ENCODE measurements around the gene PRKAR1B. TPM values are rescaled to one million over a fixed set of nuclear protein-coding genes. Genes with fewer than 3 reads are reported as not detected.

Gene PRKAR1B
- total and polyA plus RNA-seq, 7 donors, result 1.4 to 4.6 (median 1.9) TPM

DNA sequence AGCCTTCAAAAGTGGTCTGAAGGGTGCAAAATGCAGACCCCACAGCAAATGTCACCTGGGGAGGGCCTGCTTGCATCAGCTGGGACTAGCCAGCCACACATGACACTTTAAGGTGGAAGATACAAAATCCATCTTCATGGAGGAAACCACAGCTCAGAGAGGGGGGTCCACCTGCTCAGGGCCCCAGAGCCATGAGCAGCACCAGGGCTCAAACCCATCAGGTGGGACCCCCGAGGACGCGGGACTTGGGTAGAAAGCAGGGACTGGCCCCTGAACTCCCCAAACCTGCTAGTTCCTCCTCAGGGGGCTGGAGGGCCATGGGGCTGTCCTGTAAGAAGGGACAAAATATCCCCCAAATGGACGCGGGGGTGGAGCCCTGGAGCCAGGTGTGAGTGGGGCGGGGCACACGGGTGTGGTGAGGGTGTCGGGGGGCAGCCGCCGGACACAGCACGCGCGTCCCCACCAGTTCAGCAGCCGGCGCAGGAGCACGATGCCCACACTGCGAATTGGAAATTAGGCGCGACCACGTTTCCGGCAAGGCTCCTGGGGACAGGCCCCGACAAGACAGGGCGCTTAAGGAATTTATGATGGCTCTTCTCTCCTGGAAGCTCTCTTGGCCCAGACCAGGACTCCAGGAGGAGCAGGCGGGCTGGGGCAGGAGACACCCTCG is 215.5 kb downstream of the PRKAR1B start:
- Histone ChIP-seq H3K9me3 (no peaks in the 10 kb centered on the region), H3K27me3 (ENCODE audit: insufficient read depth in 3 of 3, low read length in 2 of 3) (no peaks in the 10 kb centered on the region), H3K27ac (no peak overlapping the region), H3K4me3 (no peak overlapping the region), H3K4me1 (peaks cover 31% of the 10 kb centered on the region), H3K36me3 (ENCODE audit: insufficient read depth in 1 of 2, low read depth in 1 of 2) (peaks cover 0 to 41% of the 10 kb centered on the region in 2 donors)
- ATAC-seq, result no peak
- intact Hi-C loops (cut with DNase I), result no loop called here
- TF ChIP-seq, protein P1, sequence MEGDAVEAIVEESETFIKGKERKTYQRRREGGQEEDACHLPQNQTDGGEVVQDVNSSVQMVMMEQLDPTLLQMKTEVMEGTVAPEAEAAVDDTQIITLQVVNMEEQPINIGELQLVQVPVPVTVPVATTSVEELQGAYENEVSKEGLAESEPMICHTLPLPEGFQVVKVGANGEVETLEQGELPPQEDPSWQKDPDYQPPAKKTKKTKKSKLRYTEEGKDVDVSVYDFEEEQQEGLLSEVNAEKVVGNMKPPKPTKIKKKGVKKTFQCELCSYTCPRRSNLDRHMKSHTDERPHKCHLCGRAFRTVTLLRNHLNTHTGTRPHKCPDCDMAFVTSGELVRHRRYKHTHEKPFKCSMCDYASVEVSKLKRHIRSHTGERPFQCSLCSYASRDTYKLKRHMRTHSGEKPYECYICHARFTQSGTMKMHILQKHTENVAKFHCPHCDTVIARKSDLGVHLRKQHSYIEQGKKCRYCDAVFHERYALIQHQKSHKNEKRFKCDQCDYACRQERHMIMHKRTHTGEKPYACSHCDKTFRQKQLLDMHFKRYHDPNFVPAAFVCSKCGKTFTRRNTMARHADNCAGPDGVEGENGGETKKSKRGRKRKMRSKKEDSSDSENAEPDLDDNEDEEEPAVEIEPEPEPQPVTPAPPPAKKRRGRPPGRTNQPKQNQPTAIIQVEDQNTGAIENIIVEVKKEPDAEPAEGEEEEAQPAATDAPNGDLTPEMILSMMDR (IDR thresholded peaks at IDR 0.05), result no peak
- peak; percentile 2 to 32 for DNase-seq
- 88 to 91% (median 88%) methylated on average over 25 of the region's 25 CpGs for WGBS, 3 donors

DNA sequence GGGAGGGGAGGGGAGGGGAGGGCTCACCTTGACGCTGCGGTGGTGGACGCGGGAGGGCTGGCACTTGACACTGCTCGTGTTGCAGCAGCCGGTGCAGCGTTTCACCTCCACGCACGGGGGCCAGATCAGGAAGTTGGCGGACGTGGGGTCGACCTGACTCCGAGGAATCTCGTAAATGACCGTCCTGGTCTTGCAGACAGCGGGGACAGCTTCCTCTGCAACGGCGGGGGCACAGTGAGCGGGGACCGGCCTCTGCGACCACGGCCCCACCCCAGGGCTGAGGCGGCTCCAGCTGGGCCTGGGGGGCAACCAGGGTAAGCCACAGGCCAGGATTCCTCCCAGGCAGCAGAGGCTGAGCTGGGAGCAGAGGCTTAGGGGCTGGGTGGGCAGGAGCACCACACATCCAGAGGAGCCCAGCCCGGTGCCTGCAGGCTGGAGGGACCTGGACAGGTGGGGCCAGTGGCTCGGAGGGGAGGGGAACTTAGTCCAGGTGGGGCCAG is 216.2 kb downstream of the PRKAR1B start:
- Histone ChIP-seq H3K4me1 (peaks cover 25% of the 10 kb centered on the region), H3K4me3 (no peak overlapping the region), H3K9me3 (no peaks in the 10 kb centered on the region), H3K27ac (no peak overlapping the region), H3K36me3 (ENCODE audit: insufficient read depth in 1 of 2, low read depth in 1 of 2) (peaks cover 0 to 48% of the 10 kb centered on the region in 2 donors), H3K27me3 (ENCODE audit: insufficient read depth in 3 of 3, low read length in 2 of 3) (no peaks in the 10 kb centered on the region)
- peak; percentile 11 to 41 for DNase-seq
- ATAC-seq, result no peak
- TF ChIP-seq, protein P1 (IDR thresholded peaks at IDR 0.05), result no peak
- WGBS, 3 donors, result 80 to 86% (median 86%) methylated on average over 25 of the region's 25 CpGs
- intact Hi-C loops (cut with DNase I), result no loop called here

DNA sequence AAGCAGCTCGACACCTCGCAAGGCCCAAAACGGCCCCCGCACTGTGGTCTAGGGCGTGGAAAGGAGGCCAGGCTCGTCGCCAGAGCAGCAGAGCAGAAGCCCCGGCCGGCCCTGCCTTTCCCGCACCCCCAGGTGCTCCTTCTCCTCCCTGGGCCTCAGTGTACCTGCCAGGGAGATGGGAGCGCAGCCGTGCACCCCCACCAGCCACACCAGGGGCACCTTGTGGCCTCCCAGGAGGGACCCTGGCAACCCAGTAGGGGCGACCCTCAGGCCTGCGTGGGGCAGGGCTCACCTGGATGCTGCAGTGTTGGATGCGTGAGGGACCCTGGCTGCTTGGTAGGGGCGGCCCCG is 217.0 kb downstream of the PRKAR1B start:
- TF ChIP-seq, protein P1 (IDR thresholded peaks at IDR 0.05), result no peak
- Histone ChIP-seq H3K27ac (no peak overlapping the region), H3K4me3 (no peak overlapping the region), H3K9me3 (no peaks in the 10 kb centered on the region), H3K36me3 (ENCODE audit: insufficient read depth in 1 of 2, low read depth in 1 of 2) (peaks cover 0 to 52% of the 10 kb centered on the region in 2 donors), H3K4me1 (peaks cover 24% of the 10 kb centered on the region), H3K27me3 (ENCODE audit: insufficient read depth in 3 of 3, low read length in 2 of 3) (no peaks in the 10 kb centered on the region)
- DNase-seq (peak; percentile 7 to 54), ATAC-seq (no peak)
- 90 to 94% (median 90%) methylated on average over 15 to 17 of the region's 17 CpGs for WGBS, 3 donors
- intact Hi-C loops (cut with DNase I), result no loop called here

DNA sequence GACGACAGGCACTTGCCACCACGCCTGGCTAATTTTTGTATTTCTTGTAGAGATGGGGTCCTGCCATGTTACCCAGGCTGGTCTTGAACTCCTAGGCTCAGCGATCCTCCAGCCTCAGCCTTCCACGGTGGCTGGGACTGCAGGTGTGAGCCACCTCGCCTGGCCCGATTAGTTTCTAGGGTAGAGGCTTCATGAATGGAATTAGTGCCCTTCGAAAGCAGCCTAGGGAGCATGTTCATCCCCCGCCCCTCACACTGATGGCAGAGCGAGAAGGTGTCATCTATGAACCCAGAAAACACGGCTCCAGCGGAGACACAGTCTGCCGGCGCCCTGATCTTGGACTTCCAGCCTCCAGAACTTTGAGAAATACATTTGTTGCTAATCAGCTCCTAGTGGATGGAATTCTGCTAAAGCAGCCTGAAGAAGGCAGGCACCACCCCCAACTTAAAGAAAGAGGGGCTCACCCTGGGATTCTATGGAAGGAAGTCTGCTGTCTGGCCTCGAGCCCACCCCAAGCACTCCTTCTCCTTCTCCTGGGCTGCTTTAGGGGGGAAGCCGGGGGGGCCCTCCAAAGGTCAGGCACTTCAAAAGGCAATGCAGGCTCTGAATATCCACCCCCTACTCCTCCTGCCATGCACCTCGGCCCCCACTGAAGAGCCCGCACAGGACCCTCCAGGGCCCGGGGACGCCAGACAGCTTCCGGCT is 217.5 kb downstream of the PRKAR1B start:
- Histone ChIP-seq H3K4me3 (no peak overlapping the region), H3K27ac (no peak overlapping the region), H3K27me3 (ENCODE audit: insufficient read depth in 3 of 3, low read length in 2 of 3) (no peaks in the 10 kb centered on the region), H3K9me3 (no peaks in the 10 kb centered on the region), H3K4me1 (peaks cover 22% of the 10 kb centered on the region), H3K36me3 (ENCODE audit: insufficient read depth in 1 of 2, low read depth in 1 of 2) (peaks cover 0 to 57% of the 10 kb centered on the region in 2 donors)
- TF ChIP-seq, protein P1 (IDR thresholded peaks at IDR 0.05), result no peak
- DNase-seq, result peak; percentile 5 to 29
- 91 to 94% (median 92%) methylated on average over 20 of the region's 20 CpGs for WGBS, 3 donors
- no peak for ATAC-seq
- intact Hi-C loops (cut with DNase I), result no loop called here

Data from psoas muscle (tissue), 8 donors.